Subcutaneous abdominal adipose tissue (tissue), 5 donors: ENCODE results near the gene PEX1.
"Not testable (repeated sequence)": the region's sequence is repeated elsewhere in the genome, so short reads cannot be mapped to it uniquely, and the experiment has no call there.

Experiments used
- H3K27ac ChIP-seq: one replicate; pipeline ENCODE4 v1.7.0; 2013; ENCODE audit warnings: low read depth, mild to moderate bottlenecking, inconsistent platforms, low read length, moderate library complexity
- H3K27me3 ChIP-seq, 5 donors: one replicate each; pipeline ENCODE4 v1.7.0; 2013; ENCODE audit warnings: low read length in 5 of 5, inconsistent platforms in 1 of 5; ENCODE audit not compliant: control insufficient read depth in 5 of 5, insufficient read depth in 4 of 5
- H3K36me3 ChIP-seq, 5 donors: one replicate each; pipeline ENCODE4 v1.7.0; 2013; ENCODE audit warnings: low read length in 5 of 5; ENCODE audit not compliant: control insufficient read depth in 5 of 5, insufficient read depth in 5 of 5
- H3K4me1 ChIP-seq, 5 donors: one replicate each; pipeline ENCODE4 v1.7.0; 2013; ENCODE audit warnings: low read length in 5 of 5, mild to moderate bottlenecking in 3 of 5, moderate library complexity in 1 of 5; ENCODE audit not compliant: control insufficient read depth in 5 of 5, insufficient read depth in 5 of 5
- H3K4me3 ChIP-seq, 5 donors: one replicate each; pipeline ENCODE4 v1.7.0; 2013; ENCODE audit warnings: low read length in 5 of 5, low read depth in 1 of 5
- H3K9ac ChIP-seq, 5 donors: one replicate each; pipeline ENCODE4 v1.7.0; 2013; ENCODE audit warnings: low read length in 5 of 5, mild to moderate bottlenecking in 4 of 5, moderate library complexity in 3 of 5
- H3K9me3 ChIP-seq, 5 donors: one replicate each; pipeline ENCODE4 v1.7.0; 2013; ENCODE audit warnings: low read length in 5 of 5; ENCODE audit not compliant: control insufficient read depth in 5 of 5
- donor health status: healthy.
- donor health status: healthy.
- donor health status: healthy.
- donor health status: healthy.
- donor health status: healthy.

Gene PEX1

DNA sequence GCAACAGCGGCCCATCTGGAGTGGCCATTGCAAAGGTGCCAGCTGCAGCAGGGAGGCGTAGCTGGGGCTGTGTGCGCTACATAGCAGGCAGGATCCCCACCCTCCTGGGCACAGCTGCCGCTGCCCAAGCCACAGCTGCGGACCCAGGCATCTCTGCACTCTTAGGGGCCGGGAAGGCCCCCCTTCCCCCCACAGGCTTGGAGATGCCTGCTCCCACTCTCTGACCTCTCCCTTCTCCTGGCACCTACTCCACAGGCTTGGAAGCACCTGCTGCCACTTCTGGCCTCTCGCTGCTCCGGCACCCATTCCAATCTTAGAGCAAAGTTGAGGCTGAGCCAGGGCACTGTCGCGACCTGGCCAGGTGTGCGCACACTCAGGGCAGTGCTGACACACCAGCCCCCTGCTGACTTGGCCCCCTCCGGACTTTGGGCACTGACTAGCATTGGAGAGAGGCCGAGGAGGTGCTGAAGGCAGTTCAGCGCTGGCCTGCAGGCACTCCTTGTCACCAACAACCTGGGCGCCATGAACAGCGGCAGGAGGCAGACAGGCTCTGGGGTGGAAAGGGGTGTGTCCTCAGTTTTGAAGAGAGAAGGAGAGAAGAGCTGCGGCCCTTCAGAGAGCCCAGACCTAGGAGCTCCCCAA, 18.7 kb upstream of the PEX1 start:
- Histone ChIP-seq H3K4me3 (peak overlapping the region in 1 of 5 donors; percentile 7), H3K9me3 (no peaks in the 10 kb centered on the region), H3K9ac (no peak overlapping the region), H3K27me3 (no peaks in the 10 kb centered on the region), H3K27ac (peak overlapping the region; percentile 44), H3K36me3 (no peaks in the 10 kb centered on the region), H3K4me1 (peaks cover 3 to 34% (median 15%) of the 10 kb centered on the region in 5 donors)

DNA sequence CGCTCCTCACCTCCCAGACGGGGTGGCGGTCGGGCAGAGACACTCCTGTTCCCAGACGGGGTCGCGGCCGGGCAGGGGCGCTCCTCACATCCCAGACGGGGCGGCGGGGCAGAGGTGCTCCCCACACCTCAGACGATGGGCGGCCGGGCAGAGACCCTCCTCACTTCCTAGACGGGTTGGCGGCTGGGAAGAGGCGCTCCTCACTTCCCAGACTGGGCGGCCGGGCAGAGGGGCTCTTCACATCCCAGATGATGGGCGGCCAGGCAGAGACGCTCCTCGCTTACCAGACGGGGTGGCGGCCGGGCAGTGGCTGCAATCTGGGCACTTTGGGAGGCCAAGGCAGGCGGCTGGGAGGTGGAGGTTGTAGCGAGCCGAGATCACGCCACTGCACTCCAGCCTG, 16.8 kb upstream of the PEX1 start:
- H3K36me3 ChIP-seq, H3K9me3 ChIP-seq, H3K4me3 ChIP-seq: not testable (repeated sequence)

DNA sequence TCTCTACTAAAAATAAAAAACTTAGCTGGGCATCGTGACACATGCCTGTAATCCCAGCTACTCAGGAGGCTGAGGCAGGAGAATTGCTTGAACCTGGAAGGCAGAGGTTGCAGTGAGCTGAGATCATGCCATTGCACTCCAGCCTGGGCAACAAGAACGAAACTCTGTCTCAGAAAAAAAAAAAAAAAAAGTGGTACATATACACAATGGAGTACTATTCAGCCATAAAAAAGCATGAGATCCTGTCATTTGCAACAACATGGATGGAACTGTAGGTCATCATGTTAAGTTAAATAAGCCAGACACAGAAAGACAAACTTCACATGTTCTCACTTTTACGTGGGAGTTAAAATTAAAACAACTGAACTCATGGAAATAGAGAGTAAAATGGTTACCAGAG, 15.2 kb upstream of the PEX1 start:
- H3K9me3 ChIP-seq, H3K4me3 ChIP-seq, H3K36me3 ChIP-seq, H3K27me3 ChIP-seq, H3K9ac ChIP-seq, H3K27ac ChIP-seq: not testable (repeated sequence)
- H3K4me1 ChIP-seq: peaks cover 3 to 15% (median 8%) of the 10 kb centered on the region in 5 donors

More for the DNA sequence above, 16.8 kb upstream of the PEX1 start:
- not testable (repeated sequence) for H3K27ac ChIP-seq, H3K27me3 ChIP-seq, H3K9ac ChIP-seq
- peaks cover 3 to 26% (median 10%) of the 10 kb centered on the region in 5 donors for H3K4me1 ChIP-seq

DNA sequence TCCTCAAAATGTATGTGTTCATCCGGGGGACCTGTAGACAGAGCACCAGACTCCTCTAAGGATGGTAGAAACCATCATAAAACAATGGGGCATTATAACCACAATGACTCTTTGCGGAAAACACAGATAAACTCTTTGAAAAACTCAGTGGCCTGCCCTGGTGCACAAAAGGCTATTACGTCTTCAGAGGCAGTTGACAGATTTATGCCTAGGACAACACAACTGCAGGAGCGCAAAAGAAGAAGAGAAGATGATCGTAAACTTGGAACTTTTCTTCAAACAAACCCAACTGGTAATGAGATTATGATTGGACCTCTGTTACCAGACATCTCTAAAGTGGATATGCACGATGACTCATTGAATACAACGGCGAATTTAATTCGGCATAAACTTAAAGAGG, 6.3 kb upstream of the PEX1 start:
- Histone ChIP-seq H3K27me3 (no peaks in the 10 kb centered on the region), H3K4me1 (peaks cover 0 to 11% (median 2%) of the 10 kb centered on the region in 5 donors), H3K4me3 (no peak overlapping the region), H3K27ac (no peak overlapping the region), H3K9me3 (no peaks in the 10 kb centered on the region), H3K36me3 (peaks cover 55 to 86% (median 71%) of the 10 kb centered on the region in 5 donors), H3K9ac (no peak overlapping the region)

DNA sequence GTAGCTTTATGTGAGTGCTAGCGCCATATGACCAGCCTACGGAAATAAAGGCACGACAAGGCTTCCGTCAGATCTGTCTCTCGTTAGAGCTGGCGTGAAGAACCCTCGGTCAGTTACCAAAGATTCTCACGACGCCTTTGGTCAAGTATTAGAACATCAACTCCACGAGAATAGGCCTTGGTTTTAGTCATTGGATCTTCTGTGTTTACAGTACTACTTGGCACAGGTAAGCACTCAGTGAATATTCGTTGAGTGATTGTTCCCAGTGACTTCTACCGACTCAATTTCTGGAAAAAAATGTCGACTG, 591 bp upstream of the PEX1 start:
- H3K9ac ChIP-seq: peak overlapping the region; percentile 80 to 95 (median 87)
- peaks cover 27 to 33% (median 30%) of the 10 kb centered on the region in 5 donors for H3K36me3 ChIP-seq
- H3K27ac ChIP-seq: peak overlapping the region; percentile 94
- H3K27me3 ChIP-seq: no peaks in the 10 kb centered on the region
- peaks cover 0 to 23% (median 18%) of the 10 kb centered on the region in 5 donors for H3K4me1 ChIP-seq
- H3K4me3 ChIP-seq: peak overlapping the region; percentile 94 to 100 (median 99)
- no peaks in the 10 kb centered on the region for H3K9me3 ChIP-seq

DNA sequence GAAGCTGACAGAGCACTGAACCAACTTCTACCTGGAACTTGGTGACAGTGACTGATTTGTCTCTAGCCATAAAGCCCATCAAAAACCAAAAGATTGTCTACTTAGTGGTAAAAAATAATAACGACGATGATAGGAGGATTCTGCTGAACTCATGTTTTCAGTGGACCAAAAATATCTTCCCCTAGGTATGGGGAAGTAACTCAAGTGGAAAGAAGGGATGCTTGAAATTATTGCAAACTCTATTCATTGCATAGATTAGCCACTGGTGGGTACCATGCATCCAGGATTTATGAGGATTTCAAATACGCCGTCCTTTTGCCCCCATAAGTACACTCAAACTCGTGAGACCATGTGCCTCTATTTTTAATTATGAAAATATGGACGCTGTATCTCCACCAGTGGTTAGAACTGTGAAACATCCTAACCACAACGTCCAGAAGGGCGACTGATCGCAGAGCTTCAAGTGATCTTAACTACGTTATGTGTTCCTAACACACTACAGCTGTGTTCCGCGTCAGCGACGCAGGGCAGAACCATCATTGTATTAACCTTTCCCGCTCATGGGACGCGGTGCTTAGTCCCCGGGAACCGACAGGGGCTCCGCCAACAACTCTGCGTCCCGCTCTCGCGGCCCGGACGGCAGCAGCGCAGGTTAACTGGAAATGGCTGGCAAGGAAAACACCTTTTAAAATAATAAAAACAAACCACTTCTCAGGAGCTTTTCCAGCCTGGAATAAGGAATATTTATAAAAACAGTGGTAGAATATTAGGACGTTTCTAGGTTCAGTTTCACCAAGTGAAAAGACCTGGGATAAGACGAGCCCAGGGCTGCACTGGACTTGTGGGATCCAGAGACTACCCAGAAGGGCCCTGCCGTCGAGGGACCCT, 776 bp downstream of the PEX1 start:
- no peaks in the 10 kb centered on the region for H3K9me3 ChIP-seq
- H3K27ac ChIP-seq: peak overlapping the region; percentile 71
- peak overlapping the region; percentile 75 to 95 (median 88) for H3K4me3 ChIP-seq
- H3K27me3 ChIP-seq: no peaks in the 10 kb centered on the region
- H3K4me1 ChIP-seq: peaks cover 0 to 23% (median 18%) of the 10 kb centered on the region in 5 donors
- H3K36me3 ChIP-seq: peaks cover 13 to 20% (median 16%) of the 10 kb centered on the region in 5 donors
- peak overlapping the region; percentile 16 to 91 (median 80) for H3K9ac ChIP-seq

DNA sequence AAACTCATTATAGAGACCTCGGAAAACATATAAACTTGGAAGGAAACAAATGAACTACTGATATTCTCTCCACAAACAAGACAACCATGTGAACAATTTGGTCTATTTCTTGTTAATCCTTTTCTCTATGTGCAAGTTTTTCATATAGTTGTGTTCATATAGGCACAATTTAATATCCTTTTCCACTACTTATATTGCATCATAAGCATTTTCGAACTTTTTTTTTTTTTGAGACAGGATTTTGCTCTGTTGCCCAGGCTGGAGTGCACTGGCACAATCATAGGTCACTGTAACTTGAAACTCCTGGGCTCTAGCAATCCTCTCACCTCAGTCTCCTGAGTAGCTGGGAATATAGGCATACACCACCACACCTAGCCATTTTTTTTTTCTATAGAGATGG, 5.2 kb downstream of the PEX1 start:
- Histone ChIP-seq H3K4me3 (no peak overlapping the region), H3K27ac (no peak overlapping the region), H3K4me1 (peaks cover 0 to 12% (median 11%) of the 10 kb centered on the region in 5 donors), H3K27me3 (no peaks in the 10 kb centered on the region), H3K36me3 (peaks cover 2 to 18% (median 9%) of the 10 kb centered on the region in 5 donors), H3K9me3 (no peaks in the 10 kb centered on the region), H3K9ac (no peak overlapping the region)

DNA sequence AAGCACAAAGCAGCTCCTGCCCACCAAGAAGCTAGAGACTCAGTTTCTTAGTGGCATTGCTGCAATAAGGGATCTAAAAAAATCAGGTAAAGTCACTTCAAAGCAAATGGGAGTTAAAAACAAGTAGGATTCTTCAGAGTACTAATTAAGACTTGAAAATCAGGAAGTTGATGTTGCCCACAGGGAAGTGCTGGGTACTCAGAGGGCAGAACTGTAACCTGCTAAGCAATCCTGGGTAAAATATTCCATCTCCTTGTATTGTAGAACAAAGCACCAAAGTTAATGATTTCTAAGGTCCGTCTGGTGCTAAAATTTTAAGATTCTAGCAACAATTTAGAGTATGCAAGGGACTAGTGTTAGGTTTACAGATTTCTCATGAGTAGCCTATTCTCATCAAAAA, 8.3 kb downstream of the PEX1 start:
- Histone ChIP-seq H3K36me3 (peaks cover 18 to 43% (median 23%) of the 10 kb centered on the region in 5 donors), H3K4me3 (no peak overlapping the region), H3K9ac (no peak overlapping the region), H3K27ac (no peak overlapping the region), H3K4me1 (no peaks in the 10 kb centered on the region), H3K9me3 (no peaks in the 10 kb centered on the region), H3K27me3 (no peaks in the 10 kb centered on the region)

DNA sequence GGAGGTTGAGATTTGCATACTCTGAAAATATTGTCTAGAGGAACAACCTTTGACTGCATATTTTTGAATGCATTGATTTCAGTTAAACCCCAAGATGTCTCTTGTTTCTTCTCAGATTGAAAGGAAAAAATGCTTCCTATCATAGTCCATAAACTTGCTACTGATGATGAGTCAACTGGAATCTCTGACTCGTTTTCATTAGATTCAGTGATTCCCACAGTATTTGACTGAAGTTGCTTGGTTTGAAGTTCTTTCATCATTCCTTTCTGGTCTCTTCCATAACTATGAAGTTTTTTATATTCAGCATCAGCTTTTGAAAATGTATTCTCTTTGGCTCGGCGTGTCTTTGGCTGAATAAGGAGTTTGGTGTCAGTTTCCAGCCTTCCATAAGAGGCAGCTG, 10.7 kb downstream of the PEX1 start:
- Histone ChIP-seq H3K4me1 (no peaks in the 10 kb centered on the region), H3K4me3 (no peak overlapping the region), H3K9ac (no peak overlapping the region), H3K9me3 (no peaks in the 10 kb centered on the region), H3K36me3 (peaks cover 18 to 48% (median 24%) of the 10 kb centered on the region in 5 donors), H3K27ac (no peak overlapping the region), H3K27me3 (no peaks in the 10 kb centered on the region)

DNA sequence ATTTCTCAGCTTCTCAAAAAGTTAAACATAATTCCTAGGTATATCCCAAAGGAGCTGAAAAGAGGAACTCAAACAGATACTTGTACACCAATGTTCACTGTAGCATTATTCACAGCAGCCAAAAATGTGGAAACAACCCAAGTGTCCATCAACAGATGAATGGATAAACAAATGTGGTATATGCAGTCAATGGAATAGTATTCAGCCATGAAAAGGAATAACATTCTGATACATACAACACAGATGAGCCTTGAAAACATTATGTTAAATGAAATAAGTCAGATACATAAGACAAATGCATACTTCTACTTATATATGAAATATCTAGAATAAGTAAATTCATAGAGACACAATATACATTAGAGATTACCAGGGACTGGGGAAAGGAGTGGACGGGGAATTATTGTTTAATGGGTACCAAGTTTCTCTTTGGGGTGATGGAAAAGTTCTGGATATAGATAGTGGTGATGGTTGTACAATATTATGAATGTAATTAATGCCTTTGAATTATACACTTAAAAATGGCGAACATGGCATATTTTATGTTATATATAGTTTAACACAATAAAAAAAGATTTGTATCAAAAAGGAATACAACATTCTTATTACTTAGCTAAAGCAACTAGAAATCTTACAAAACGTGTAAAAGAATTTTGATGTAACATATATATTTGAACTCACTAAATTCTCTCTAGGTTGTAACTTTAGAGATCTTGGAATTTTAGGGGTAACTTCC, 15.0 kb downstream of the PEX1 start:
- no peak overlapping the region for H3K4me3 ChIP-seq
- H3K9ac ChIP-seq: no peak overlapping the region
- no peaks in the 10 kb centered on the region for H3K9me3 ChIP-seq
- no peaks in the 10 kb centered on the region for H3K27me3 ChIP-seq
- no peak overlapping the region for H3K27ac ChIP-seq
- H3K4me1 ChIP-seq: no peaks in the 10 kb centered on the region
- peaks cover 15 to 43% (median 33%) of the 10 kb centered on the region in 5 donors for H3K36me3 ChIP-seq
